CD4-positive, alpha-beta T cell (primary cell): ENCODE data around the gene QSOX1. TPM values are rescaled to one million over a fixed set of nuclear protein-coding genes. Genes with fewer than 3 reads are reported as not detected.
A peak's percentile ranks its signal among the peaks of the same experiment; 100 is the strongest.
"Not testable (repeated sequence)": the region's sequence is repeated elsewhere in the genome, so short reads cannot be mapped to it uniquely, and the experiment has no call there.

Experiments
- ATAC-seq: fragments of 200-7000 bp; cut with Tn5 transposase; one replicate; pipeline ENCODE4 v1.10.0; 2022; ENCODE audit warnings: mild to moderate bottlenecking; ENCODE audit not compliant: poor library complexity
- CTCF ChIA-PET: fragments of 350-600 bp; sonication (Branson Sonifier 250); formaldehyde crosslinking; loops from one replicate; lab custom pipeline; 2021; ENCODE audit warnings: antibody characterized with exemption, inconsistent platforms; lab: Charles Lee
- POLR2A ChIA-PET: fragments of 350-600 bp; sonication (Branson Sonifier 250); formaldehyde crosslinking; loops from one replicate; lab custom pipeline; 2021; ENCODE audit warnings: antibody characterized with exemption, inconsistent platforms; lab: Charles Lee
- DNase-seq, 14 experiments: peaks; one replicate each; pipeline ENCODE4 v3.0.0-alpha.2; 2013 to 2020; ENCODE audit warnings: mixed read lengths in 2 of 14
- H3K27ac ChIP-seq, 2 donors: one replicate each; pipeline versions ENCODE4 v1.5.1 to v1.7.0; 2013; ENCODE audit warnings: low read length in 2 of 2, low read depth in 1 of 2, mild to moderate bottlenecking in 1 of 2
- H3K27me3 ChIP-seq, 2 experiments: 1 replicate in 1 of 2; 2 replicates in 1 of 2; pipeline versions ENCODE4 v1.6.1 to v1.7.0; 2013; ENCODE audit warnings: low read length in 2 of 2, control low read depth in 1 of 2, mild to moderate bottlenecking in 1 of 2, moderate library complexity in 1 of 2; ENCODE audit not compliant: insufficient read depth in 2 of 2, control insufficient read depth in 1 of 2
- H3K36me3 ChIP-seq: one replicate; pipeline ENCODE4 v1.6.1; 2013; ENCODE audit warnings: low read length, control low read depth; ENCODE audit not compliant: insufficient read depth
- H3K4me1 ChIP-seq: one replicate; pipeline ENCODE4 v1.6.1; 2013; ENCODE audit warnings: low read length, control low read depth; ENCODE audit not compliant: insufficient read depth
- H3K4me3 ChIP-seq: one replicate; pipeline ENCODE4 v1.5.1; 2013; ENCODE audit warnings: mild to moderate bottlenecking, low read length, moderate library complexity
- H3K9me3 ChIP-seq, 2 experiments: 1 replicate in 1 of 2; 2 replicates in 1 of 2; pipeline versions ENCODE4 v1.6.1 to v1.7.0; 2013; ENCODE audit warnings: low read length in 2 of 2, mild to moderate bottlenecking in 2 of 2, control low read depth in 1 of 2, moderate library complexity in 1 of 2; ENCODE audit not compliant: control insufficient read depth in 1 of 2, insufficient read depth in 1 of 2
- H3K27ac Mint-ChIP-seq: one replicate; pipeline ENCODE4 v1.8.0; 2020; ENCODE audit warnings: mixed read lengths
- H3K27me3 Mint-ChIP-seq: one replicate; pipeline ENCODE4 v1.8.0; 2021; ENCODE audit warnings: mixed read lengths
- H3K36me3 Mint-ChIP-seq: one replicate; pipeline ENCODE4 v1.8.0; 2021; ENCODE audit warnings: low read depth, mixed read lengths
- H3K4me1 Mint-ChIP-seq: one replicate; pipeline ENCODE4 v1.8.0; 2021; ENCODE audit warnings: low read depth, mixed read lengths
- H3K4me3 Mint-ChIP-seq: one replicate; pipeline ENCODE4 v1.8.0; 2020; ENCODE audit warnings: mild to moderate bottlenecking, mixed read lengths
- H3K9me3 Mint-ChIP-seq: one replicate; pipeline ENCODE4 v1.8.0; 2020; ENCODE audit warnings: mixed read lengths
- CTCF ChIP-seq: fragments of 200-600 bp; IDR thresholded peaks from one replicate; pipeline ENCODE4 v1.8.0; 2022; ENCODE audit warnings: antibody characterized with exemption, mild to moderate bottlenecking
- intact Hi-C, 2 experiments: fragments of 100-400 bp; cut with DNase I in 1 of 2; cut with micrococcal nuclease in 1 of 2; formaldehyde crosslinking; loops; one replicate each; pipeline versions ENCODE4 v1.15.1 to v1.9.0; 2023 to 2025; cut with DNase I, micrococcal nuclease
- total RNA-seq, 174 experiments: library from RNA in 2 of 174; stranded (reverse) in 2 of 174; gene quantifications; one replicate each; pipeline ENCODE4 v1.2.3 and lab custom pipeline; 2021 to 2026

QSOX1 gene
- total RNA-seq, 2 experiments from 2014 or later, result 13.7 to 14.3 TPM

- DNase-seq (peak in 3 of 14 experiments; percentile 13 to 73 (median 62)), ATAC-seq (no peak)
- H3K27ac ChIP-seq, result no peak overlapping the region
These were observed 23.2 kb upstream of the QSOX1 start for GRCh38 chr1:180131510-180131909.

GRCh38 chr1:180133193-180133592, 21.5 kb upstream of the QSOX1 start:
- CTCF ChIA-PET, result no interaction called here
- no peaks in the 10 kb centered on the region for H3K4me1 ChIP-seq
- H3K9me3 Mint-ChIP-seq, result no peaks in the 10 kb centered on the region
- no peaks in the 10 kb centered on the region for H3K36me3 ChIP-seq
- intact Hi-C loops, result no loop called here
- H3K9me3 ChIP-seq, result peaks cover 0 to 6% of the 10 kb centered on the region in 2 experiments
- POLR2A ChIA-PET, result no interaction called here
- H3K27ac ChIP-seq, result no peak overlapping the region
- ATAC-seq, result no peak
- no peak overlapping the region for H3K4me3 Mint-ChIP-seq
- H3K36me3 Mint-ChIP-seq, result no peaks in the 10 kb centered on the region
- no peak for DNase-seq
- H3K27ac Mint-ChIP-seq, result no peak overlapping the region
- no peak for TF ChIP-seq CTCF
- peaks cover 41% of the 10 kb centered on the region for H3K27me3 Mint-ChIP-seq
- peaks cover 0 to 8% of the 10 kb centered on the region in 2 experiments for H3K27me3 ChIP-seq
- no peaks in the 10 kb centered on the region for H3K4me1 Mint-ChIP-seq
- no peak overlapping the region for H3K4me3 ChIP-seq

More at GRCh38 chr1:180131510-180131909, 23.2 kb upstream of the QSOX1 start:
- ChIA-PET CTCF (no interaction called here), POLR2A (no interaction called here)
- TF ChIP-seq CTCF, result no peak
- intact Hi-C loops, result no loop called here
- Mint-ChIP-seq H3K27me3 (peaks cover 32% of the 10 kb centered on the region), H3K27ac (no peak overlapping the region), H3K4me1 (peaks cover 6% of the 10 kb centered on the region), H3K36me3 (no peaks in the 10 kb centered on the region), H3K4me3 (no peak overlapping the region), H3K9me3 (no peaks in the 10 kb centered on the region)
- Histone ChIP-seq H3K4me3 (no peak overlapping the region), H3K36me3 (no peaks in the 10 kb centered on the region), H3K9me3 (peaks cover 0 to 6% of the 10 kb centered on the region in 2 experiments), H3K4me1 (peaks cover 4% of the 10 kb centered on the region), H3K27me3 (peaks cover 0 to 8% of the 10 kb centered on the region in 2 experiments)

- H3K27ac Mint-ChIP-seq, H3K36me3 Mint-ChIP-seq, DNase-seq, H3K27me3 ChIP-seq, H3K9me3 ChIP-seq, H3K4me1 ChIP-seq, H3K9me3 Mint-ChIP-seq, H3K36me3 ChIP-seq, intact Hi-C loops, H3K4me3 ChIP-seq, POLR2A ChIA-PET, H3K4me1 Mint-ChIP-seq, H3K4me3 Mint-ChIP-seq, ATAC-seq, H3K27ac ChIP-seq: not testable (repeated sequence)
- H3K27me3 Mint-ChIP-seq, result peaks cover 41% of the 10 kb centered on the region
- CTCF ChIA-PET, result interaction anchor here (0.6 kb wide), 1 partner anchor 78 kb away, joined by 3 read pairs; no protein-coding TSS in a partner anchor
These were observed 21.0 kb upstream of the QSOX1 start for GRCh38 chr1:180133688-180134087.

- ChIA-PET CTCF (no interaction called here), POLR2A (no interaction called here)
- intact Hi-C loops, result no loop called here
- no peak for TF ChIP-seq CTCF
- Mint-ChIP-seq H3K4me3 (no peak overlapping the region), H3K4me1 (no peaks in the 10 kb centered on the region), H3K36me3 (no peaks in the 10 kb centered on the region), H3K27me3 (peaks cover 41% of the 10 kb centered on the region), H3K27ac (no peak overlapping the region), H3K9me3 (no peaks in the 10 kb centered on the region)
- DNase-seq, result no peak
- H3K9me3 ChIP-seq, result no peaks in the 10 kb centered on the region
- H3K36me3 ChIP-seq, result no peaks in the 10 kb centered on the region
- H3K27me3 ChIP-seq, result peaks cover 0 to 8% of the 10 kb centered on the region in 2 experiments
- H3K4me3 ChIP-seq, result no peak overlapping the region
- no peaks in the 10 kb centered on the region for H3K4me1 ChIP-seq
- no peak overlapping the region for H3K27ac ChIP-seq
- no peak for ATAC-seq
These were observed 19.1 kb upstream of the QSOX1 start for GRCh38 chr1:180135535-180135934.
